Measurements from ENCODE around the gene CHIT1.
A peak's percentile ranks its signal among the peaks of the same experiment; 100 is the strongest.

Gene CHIT1

GRCh38 chr1:203175827-203176241 is 53.6 kb downstream of the CHIT1 start:
- no peak overlapping the region for H3K27ac ChIP-seq
- no peak for DNase-seq (ENCODE audit: low spot score)

GRCh38 chr1:203175237-203175826 is 54.1 kb downstream of the CHIT1 start, which contains the start of gene MYBPH:
MYBPH (minus strand) TSS chr1:203175826; CDS start chr1:203175755, 71 bp downstream.
- Histone ChIP-seq H3K27ac (no peak within 1 kb of the TSS), H3K4me3 (no peak within 1 kb of the TSS)
- no peak for TF ChIP-seq CTCF (IDR thresholded peaks at IDR 0.05)
- DNase-seq (ENCODE audit: low spot score): no peak

More at GRCh38 chr1:203175827-203176241, 53.6 kb downstream of the CHIT1 start:
- no peak overlapping the region for H3K4me3 ChIP-seq
- TF ChIP-seq CTCF (IDR thresholded peaks at IDR 0.05): no peak

GRCh38 chr1:203174324-203174985 is 55.0 kb downstream of the CHIT1 start:
- TF ChIP-seq CTCF (IDR thresholded peaks at IDR 0.05): no peak
- Histone ChIP-seq H3K27ac (no peak overlapping the region), H3K4me3 (no peak overlapping the region)
- no peak for DNase-seq (ENCODE audit: low spot score)

GRCh38 chr1:203173566-203173965 is 55.9 kb downstream of the CHIT1 start:
- Histone ChIP-seq H3K27ac (no peak overlapping the region), H3K4me3 (no peak overlapping the region)
- no peak for TF ChIP-seq CTCF (IDR thresholded peaks at IDR 0.05)
- no peak for DNase-seq (ENCODE audit: low spot score)

- Histone ChIP-seq H3K27ac (no peak overlapping the region), H3K4me3 (no peak overlapping the region)
- no peak for TF ChIP-seq CTCF (IDR thresholded peaks at IDR 0.05)
- DNase-seq (ENCODE audit: low spot score): no peak
Measured at GRCh38 chr1:203173011-203173555, 56.4 kb downstream of the CHIT1 start.

GRCh38 chr1:203172184-203173010 is 57.1 kb downstream of the CHIT1 start:
- TF ChIP-seq CTCF (IDR thresholded peaks at IDR 0.05): peak; percentile 23
- no peak for DNase-seq (ENCODE audit: low spot score)
- no peak overlapping the region for H3K27ac ChIP-seq
- H3K4me3 ChIP-seq: no peak overlapping the region
